GM12878 (cell line): ENCODE results near the gene GRM7. TPM values are rescaled to one million over a fixed set of nuclear protein-coding genes. Genes with fewer than 3 reads are reported as not detected.

Source experiments
- ATAC-seq: fragments of 200-7000 bp; cut with Tn5 transposase; 3 replicates; pipeline ENCODE4 v1.9.1; 2020; ENCODE audit warnings: mild to moderate bottlenecking, moderate library complexity
- Bru-seq: library from RNA; stranded (reverse); fragments of 400-500 nt; gene quantifications from one replicate; lab custom pipeline; 2021; lab: Mats Ljungman, UMichigan
- BruChase-seq, 2 experiments: library from RNA; stranded (reverse); fragments of 400-500 nt; gene quantifications; one replicate each; lab custom pipeline; 2021; lab: Mats Ljungman, UMichigan
- BruUV-seq: library from RNA; stranded (reverse); fragments of 400-500 nt; replicated peaks from 2 replicates; lab custom pipeline; 2021; lab: Mats Ljungman, UMichigan
- CTCF ChIA-PET: fragments of 300-600 bp; sonication (Branson Sonifier 250); formaldehyde crosslinking; extraction: SDS; loops from one replicate; lab custom pipeline; 2021; ENCODE audit warnings: inconsistent platforms; lab: Yijun Ruan, JAX
- POLR2A ChIA-PET: fragments of 350-600 bp; formaldehyde crosslinking; extraction: SDS; loops from one replicate; lab custom pipeline; 2021; ENCODE audit warnings: inconsistent platforms; lab: Charles Lee
- RAD21 ChIA-PET: fragments of 300-600 bp; sonication (Branson Sonifier 250); formaldehyde crosslinking; loops from one replicate; lab custom pipeline; 2023; ENCODE audit warnings: antibody characterized with exemption; ENCODE audit not compliant: unreplicated experiment; lab: Charles Lee
- SMC1A ChIA-PET: fragments of 300-600 bp; sonication (Branson Sonifier 250); formaldehyde crosslinking; loops from one replicate; lab custom pipeline; 2023; ENCODE audit not compliant: unreplicated experiment, uncharacterized antibody; lab: Charles Lee
- DNase-seq: peaks from one replicate; pipeline ENCODE4 v3.0.0-alpha.2; 2011; ENCODE audit warnings: low read depth, low spot score
- FAIRE-seq: peaks from 3 replicates; lab custom pipeline; 2011; peaks lifted over from hg19 to GRCh38; lab: Jason Lieb, UNC
- H2AFZ ChIP-seq: 2 replicates; pipeline ENCODE4 v1.6.0; 2011; ENCODE audit warnings: low read depth, low read length, control low read depth; ENCODE audit not compliant: control insufficient read depth
- H3K27ac ChIP-seq: 2 replicates; pipeline ENCODE4 v1.5.1; 2011; ENCODE audit warnings: control low read depth; ENCODE audit not compliant: control insufficient read depth, insufficient read depth
- H3K27me3 ChIP-seq, 2 experiments: replicated peaks in 1 of 2; 2 replicates each; pipeline versions ENCODE4 v1.6.0 to v1.6.1; 2011; ENCODE audit warnings: low read length in 1 of 2; ENCODE audit not compliant: control insufficient read depth in 2 of 2, insufficient read depth in 2 of 2
- H3K36me3 ChIP-seq, 2 experiments: 2 replicates each; pipeline ENCODE4 v1.5.1; 2011; ENCODE audit warnings: low read length in 1 of 2; ENCODE audit not compliant: control insufficient read depth in 2 of 2, insufficient read depth in 2 of 2
- H3K4me1 ChIP-seq: 2 replicates; pipeline ENCODE4 v1.6.1; 2011; ENCODE audit warnings: mild to moderate bottlenecking, low read length, moderate library complexity, mixed read lengths; ENCODE audit not compliant: control insufficient read depth, insufficient read depth
- H3K4me2 ChIP-seq: 2 replicates; pipeline ENCODE4 v1.6.0; 2011; ENCODE audit warnings: control low read depth; ENCODE audit not compliant: control insufficient read depth, insufficient read depth
- H3K4me3 ChIP-seq: fragments of 200-600 bp; sonication (generic); 2 replicates; pipeline ENCODE4 v1.5.1; 2016
- H3K79me2 ChIP-seq: 2 replicates; pipeline ENCODE4 v1.6.0; 2011; ENCODE audit warnings: low read length; ENCODE audit not compliant: control insufficient read depth, insufficient read depth
- H3K9ac ChIP-seq: 2 replicates; pipeline ENCODE4 v1.8.0; 2011; ENCODE audit warnings: low read length, control low read depth, mixed read lengths; ENCODE audit not compliant: control insufficient read depth, insufficient read depth
- H3K9me3 ChIP-seq: replicated peaks from 3 replicates; pipeline ENCODE4 v1.5.1; 2011; ENCODE audit warnings: mild to moderate bottlenecking, low read length; ENCODE audit not compliant: control insufficient read depth, insufficient read depth
- H4K20me1 ChIP-seq: 2 replicates; pipeline ENCODE4 v1.6.0; 2011; ENCODE audit not compliant: control insufficient read depth, insufficient read depth
- CHD1 ChIP-seq: IDR thresholded peaks from 2 replicates; pipeline ENCODE4 v1.6.1; 2012; ENCODE audit warnings: low read depth, low read length, improper control_type of control experiment
- HDAC2 ChIP-seq: fragments of 200-600 bp; sonication (generic); IDR thresholded peaks from 2 replicates; pipeline ENCODE4 v1.6.1; 2017
- ZBTB40 ChIP-seq: fragments of 450-650 bp; IDR thresholded peaks from 2 replicates; pipeline ENCODE4 v1.6.1; 2016; ENCODE audit warnings: mild to moderate bottlenecking, moderate library complexity, borderline replicate concordance
- WGBS: methylation state at CpG from one replicate; pipeline ENCODE4 v1.1.6; 2016; ENCODE audit warnings: low lambda C conversion rate; ENCODE audit not compliant: insufficient replicate concordance, insufficient coverage; ENCODE audit errors: missing lambda C conversion rate; 5-methylcytosine and 5-hydroxymethylcytosine counted together
- in situ Hi-C: fragments of 300-500 bp; cut with MboI; formaldehyde crosslinking; loops from 9 replicates; pipeline ENCODE4 v1.14.3; 2018; ENCODE audit warnings: mixed read lengths
- intact Hi-C: fragments of 100-400 bp; cut with micrococcal nuclease; formaldehyde crosslinking; loops from one replicate; pipeline ENCODE4 v1.14.2; 2022; ENCODE audit not compliant: unreplicated experiment
- long read RNA-seq, 2 experiments: library from polyadenylated mRNA; unstranded; transcript quantifications; one replicate each; pipeline ENCODE4 v2.0.0, GENCODE V29; 2019 to 2020
- polyA minus RNA-seq, 3 experiments: library from RNA; depleted of rRNA, polyadenylated mRNA; stranded (reverse); fragments of >200 nt; gene quantifications; 2 replicates each; pipeline ENCODE4 v1.2.3, GENCODE V29; 2011
- polyA plus RNA-seq, 11 experiments: library from polyadenylated mRNA; depleted of rRNA in 4 of 11; unstranded in 6 of 11; stranded (reverse) in 5 of 11; fragments of >200 nt; fragmentation: Nextera tagmentation in 4 of 11; fragmentation: Illumina TruSeq in 1 of 11; extraction: Ambion mirVana in 4 of 11; extraction: Trizol in 1 of 11; gene quantifications; 1 replicate in 1 of 11; 2 replicates in 10 of 11; pipeline versions ENCODE4 v1.2.1 to v1.2.3, GENCODE V29; 2011 to 2016; ENCODE audit warnings: inconsistent platforms in 2 of 11, missing spikeins in 2 of 11, low read depth in 1 of 11
- total RNA-seq, 4 experiments: library from RNA; depleted of rRNA in 3 of 4; stranded (reverse); fragments of >200 nt in 3 of 4; fragmentation: Illumina TruSeq in 1 of 4; extraction: Trizol in 1 of 4; gene quantifications; 2 replicates each; pipeline versions ENCODE4 v1.2.1 to v1.2.3, GENCODE V29; 2013 to 2021

The GRM7 gene
- total RNA-seq (2013; cell fraction: nucleolus; rRNA removed) = not detected in 2 replicates
- total RNA-seq (2014; rRNA removed) = not detected in 2 replicates
- not detected in 2 replicates for total RNA-seq (2014; rRNA removed; fragmentation: Illumina TruSeq; extraction: Trizol)
- not detected in 2 replicates for total RNA-seq (2021)
- not detected for polyA plus RNA-seq (2011; ENCODE audit: low read depth)
- polyA plus RNA-seq (2011; rRNA removed) = not detected in 2 replicates
- polyA plus RNA-seq (2011; cell fraction: cytosol; rRNA removed) = not detected in 2 replicates
- 0.03 and 0.06 TPM in 2 replicates for polyA plus RNA-seq (2011; cell fraction: nucleus; rRNA removed)
- not detected in 2 replicates for polyA plus RNA-seq (2012)
- polyA plus RNA-seq (2014; fragmentation: Illumina TruSeq; extraction: Trizol) = not detected in 2 replicates
- not detected for polyA plus RNA-seq (2014; fragmentation: Nextera tagmentation; extraction: Ambion mirVana)
- not detected in 2 replicates for polyA plus RNA-seq (2014; rRNA removed)
- not detected for polyA plus RNA-seq (2016; fragmentation: Nextera tagmentation; extraction: Ambion mirVana)
- polyA minus RNA-seq (2011; rRNA and poly(A)+ RNA removed) = 0.31 TPM in 1 of 2 replicates, not detected in the other
- not detected in 2 replicates for polyA minus RNA-seq (2011; cell fraction: cytosol; rRNA and poly(A)+ RNA removed)
- 0.29 TPM in 1 of 2 replicates, not detected in the other for polyA minus RNA-seq (2011; cell fraction: nucleus; rRNA and poly(A)+ RNA removed)
- percentile 5 among the genes with signal in this experiment for Bru-seq, nascent RNA
- BruChase-seq, experiment 1, labeled RNA remaining after a 6-hour chase = percentile 3 among the genes with signal in this experiment
- BruChase-seq, experiment 2, labeled RNA remaining after a 2-hour chase = percentile 2 among the genes with signal in this experiment
- long read RNA-seq, experiment 1 = 0 reads
- long read RNA-seq, experiment 2, partial matches to known transcripts = 0 of 5 reads
- long read RNA-seq, experiment 2, other reads (novel, unspliced or antisense) = 5 of 5 reads

GRCh38 chr3:6860954-6861624 is at the start of gene GRM7:
GRM7 (plus strand) TSS chr3:6861115.
- Histone ChIP-seq H3K27ac (no peak within 1 kb of the TSS), H3K4me2 (no peak within 1 kb of the TSS), H2AFZ (no peak within 1 kb of the TSS), H3K9ac (no peak within 1 kb of the TSS), H3K4me1 (no peaks in the 10 kb centered on the region), H3K27me3 (no peaks in the 10 kb centered on the region; a peak in 2 of 4 replicates), H3K36me3 (no peaks in the 10 kb centered on the region), H3K9me3 (no peaks in the 10 kb centered on the region), H4K20me1 (no peaks in the 10 kb centered on the region), H3K4me3 (no peak within 1 kb of the TSS), H3K79me2 (no peaks in the 10 kb centered on the region)
- ChIA-PET CTCF (no interaction called here), RAD21 (no interaction called here), POLR2A (no interaction called here), SMC1A (no interaction called here)
- no TSS peak for BruUV-seq
- ATAC-seq = no peak
- 53% methylated on average over 21 of the region's 62 CpGs for WGBS
- FAIRE-seq = no peak
- intact Hi-C loops = no loop called here
- in situ Hi-C loops = no loop called here
- DNase-seq = no peak
- TF ChIP-seq HDAC2 = no peak
- no peak for TF ChIP-seq ZBTB40
- TF ChIP-seq CHD1 = no peak
